Measurements from ENCODE around the gene TAGLN2.

The TAGLN2 gene

DNA sequence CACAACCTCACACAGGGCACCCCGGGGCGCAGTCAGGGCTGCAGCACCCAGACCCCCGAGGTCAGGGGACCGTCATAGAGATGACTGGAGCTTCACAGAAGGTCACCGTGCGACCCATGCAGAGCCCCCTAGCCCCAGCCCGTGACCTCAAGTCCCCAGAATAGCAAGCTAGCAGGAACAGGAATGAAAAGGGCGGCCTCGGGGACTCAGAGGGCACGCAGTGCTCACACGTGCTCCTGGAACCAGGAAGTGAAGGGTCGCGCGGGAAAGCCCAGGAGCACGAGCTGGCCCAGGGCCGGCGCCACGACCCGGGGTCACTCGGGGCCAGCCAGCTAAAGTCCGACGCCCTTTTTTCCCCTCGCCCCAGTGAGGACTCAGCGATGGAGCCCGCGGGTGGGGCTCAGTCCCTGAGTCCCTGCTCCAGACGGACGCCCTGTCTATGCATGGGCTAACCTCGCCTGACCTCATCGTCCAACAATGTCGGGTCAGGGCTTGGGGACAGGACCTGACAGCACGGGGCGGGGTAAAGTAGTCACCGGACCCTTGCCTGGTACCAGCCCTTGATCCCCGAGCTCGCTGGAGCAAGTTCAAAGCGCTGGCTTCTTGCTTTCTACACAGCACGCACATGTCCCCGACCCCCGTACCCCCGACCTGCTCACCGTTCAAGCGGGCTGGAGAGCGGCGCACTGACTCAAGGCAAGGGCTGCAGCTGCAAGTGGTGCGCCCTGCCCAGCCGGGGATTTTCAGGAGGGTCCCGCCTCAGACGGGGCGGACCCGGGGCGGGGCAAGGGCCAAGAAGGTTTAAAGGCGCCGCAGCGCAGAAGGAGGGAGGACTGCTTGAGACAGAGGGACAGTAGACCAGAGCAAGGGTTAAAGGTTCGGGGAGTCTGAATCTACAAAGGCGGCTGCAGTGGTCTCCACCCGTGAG is at the start of gene TAGLN2:
Gene TAGLN2 (minus strand): TSS at position 717 of the 928 bp plus-strand sequence. CDS start 4,998 bp downstream, outside the sequence.
- Histone ChIP-seq H3K4me3 (peak within 1 kb of the TSS; percentile 94), H3K9ac (ENCODE audit: insufficient read length) (peak within 1 kb of the TSS; percentile 83), H3K9me3 (ENCODE audit: low read depth, low read length) (no peaks in the 10 kb centered on the region), H3K27ac (no peak within 1 kb of the TSS), H3K36me3 (ENCODE audit: insufficient read depth, low read length) (peaks cover 3% of the 10 kb centered on the region; the same call in 1 of the 2 replicates)
- DNase-seq (ENCODE audit: low read depth, low spot score): no peak
- TF ChIP-seq POLR2AphosphoS5 (IDR thresholded peaks at IDR 0.05; ENCODE audit: borderline replicate concordance, low read depth, low read length): peak; percentile 93
- no peak for TF ChIP-seq EZH2 (IDR thresholded peaks at IDR 0.05)

DNA sequence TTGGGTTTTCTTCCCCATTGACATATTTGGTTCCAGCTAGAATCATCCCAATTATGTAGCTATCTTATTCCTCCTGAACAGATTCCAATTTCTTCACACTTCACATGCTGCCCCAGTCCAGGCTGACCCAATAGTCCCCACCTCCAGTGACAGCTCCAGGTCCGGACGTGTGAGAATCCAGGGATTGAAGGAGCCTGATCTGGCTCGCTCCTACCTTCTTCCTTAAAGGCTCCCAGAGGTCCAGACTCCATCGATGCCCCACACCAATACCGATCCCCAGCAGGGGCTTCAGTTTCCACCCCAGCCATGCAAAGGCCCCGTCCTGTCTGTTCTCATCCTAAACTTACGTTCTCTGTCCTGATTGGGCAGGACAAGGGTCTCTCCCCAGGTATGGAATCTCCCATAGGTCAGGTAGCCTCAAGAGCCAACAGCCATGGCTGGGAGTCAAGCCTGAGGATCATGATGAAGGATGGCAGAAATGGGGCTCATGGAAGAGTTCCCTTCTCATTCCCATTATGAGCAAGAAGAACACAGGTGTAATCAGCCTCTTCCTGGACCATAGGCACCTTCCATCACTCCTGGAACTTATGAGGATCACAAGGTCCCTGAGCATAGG is 49.2 kb upstream of the TAGLN2 start:
- no peak overlapping the region for H3K9ac ChIP-seq (ENCODE audit: insufficient read length)
- no peak overlapping the region for H3K27ac ChIP-seq
- no peak for DNase-seq (ENCODE audit: low read depth, low spot score)
- TF ChIP-seq EZH2 (IDR thresholded peaks at IDR 0.05) (no peak), FOXP2 (optimal IDR thresholded peaks at IDR 0.05; ENCODE audit: control extremely low read depth, extremely low read length, insufficient read depth) (no peak), POLR2AphosphoS5 (IDR thresholded peaks at IDR 0.05; ENCODE audit: borderline replicate concordance, low read depth, low read length) (no peak)
- H3K36me3 ChIP-seq (ENCODE audit: insufficient read depth, low read length): no peaks in the 10 kb centered on the region
- H3K9me3 ChIP-seq (ENCODE audit: low read depth, low read length): no peaks in the 10 kb centered on the region
- no peak overlapping the region for H3K4me3 ChIP-seq

DNA sequence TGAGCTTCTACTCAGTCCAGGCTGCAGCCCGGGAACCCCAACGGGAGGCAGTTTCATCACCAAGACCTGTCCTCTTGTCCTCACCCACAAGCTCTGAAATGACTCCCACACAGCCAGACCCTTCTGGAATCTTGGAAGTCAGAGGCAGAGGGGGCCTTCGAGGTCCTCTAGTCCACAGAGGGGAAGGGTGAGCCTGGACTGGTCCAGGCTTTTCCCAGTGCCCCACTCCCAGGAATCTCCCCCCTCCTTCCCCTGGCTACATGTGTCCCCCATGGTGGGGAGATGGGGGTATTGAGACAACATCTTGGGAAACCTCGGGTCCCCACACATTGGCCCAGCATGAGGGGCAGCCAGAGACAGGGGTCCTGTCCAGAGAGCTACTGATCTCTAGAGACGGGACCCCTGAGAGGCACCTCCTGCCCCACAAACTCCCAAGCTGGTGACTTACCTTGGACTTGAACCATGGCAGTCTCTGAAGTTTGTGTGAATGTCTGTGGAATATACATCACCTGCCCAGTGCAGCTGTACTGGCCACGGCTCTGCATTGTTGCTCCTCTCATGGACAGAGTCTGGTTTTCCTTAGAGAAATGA is 48.1 kb upstream of the TAGLN2 start:
- Histone ChIP-seq H3K9ac (ENCODE audit: insufficient read length) (no peak overlapping the region), H3K36me3 (ENCODE audit: insufficient read depth, low read length) (no peaks in the 10 kb centered on the region), H3K9me3 (ENCODE audit: low read depth, low read length) (no peaks in the 10 kb centered on the region), H3K27ac (no peak overlapping the region), H3K4me3 (no peak overlapping the region)
- no peak for TF ChIP-seq EZH2 (IDR thresholded peaks at IDR 0.05)
- no peak for TF ChIP-seq POLR2AphosphoS5 (IDR thresholded peaks at IDR 0.05; ENCODE audit: borderline replicate concordance, low read depth, low read length)
- TF ChIP-seq FOXP2 (optimal IDR thresholded peaks at IDR 0.05; ENCODE audit: control extremely low read depth, extremely low read length, insufficient read depth): no peak
- DNase-seq (ENCODE audit: low read depth, low spot score): no peak

DNA sequence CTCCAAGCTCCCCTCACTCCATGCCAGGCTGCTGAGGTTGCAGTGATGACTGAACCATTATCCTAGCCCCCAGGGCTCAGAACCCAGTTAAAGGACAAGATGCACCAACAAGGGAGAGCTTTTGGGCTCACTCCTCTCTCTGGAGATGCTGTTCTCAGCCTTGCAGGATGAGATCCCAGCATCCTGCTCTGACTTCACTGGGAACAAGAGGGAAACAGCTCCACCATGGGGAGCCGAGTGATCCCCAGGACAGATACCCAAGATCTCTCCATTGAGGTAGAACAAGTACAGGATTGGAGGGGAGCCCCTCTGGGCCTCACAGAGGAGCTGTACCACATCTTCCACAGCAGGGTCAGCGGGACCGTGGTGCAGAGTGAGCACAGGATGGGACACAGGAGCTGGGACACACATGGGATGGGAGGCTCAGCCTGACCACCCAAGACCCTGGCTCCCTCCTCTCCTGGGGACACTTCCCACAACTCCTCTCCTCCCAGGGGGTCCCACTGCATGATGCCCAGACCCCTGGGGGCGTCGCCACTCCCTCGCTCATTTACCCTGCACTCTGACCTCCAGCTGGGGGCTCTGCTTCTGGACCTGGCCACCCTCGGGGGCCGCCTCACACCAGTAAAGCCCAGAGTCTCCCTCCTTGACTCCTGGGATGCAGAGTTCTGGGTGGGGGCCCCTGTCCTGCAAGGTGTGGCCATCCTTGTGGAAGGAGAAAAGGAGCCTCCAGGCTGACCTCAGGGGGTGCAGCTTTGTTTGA is 47.3 kb upstream of the TAGLN2 start:
- Histone ChIP-seq H3K9me3 (ENCODE audit: low read depth, low read length) (no peaks in the 10 kb centered on the region), H3K9ac (ENCODE audit: insufficient read length) (no peak overlapping the region), H3K27ac (no peak overlapping the region), H3K4me3 (no peak overlapping the region), H3K36me3 (ENCODE audit: insufficient read depth, low read length) (no peaks in the 10 kb centered on the region)
- no peak for TF ChIP-seq EZH2 (IDR thresholded peaks at IDR 0.05)
- no peak for TF ChIP-seq FOXP2 (optimal IDR thresholded peaks at IDR 0.05; ENCODE audit: control extremely low read depth, extremely low read length, insufficient read depth)
- no peak for TF ChIP-seq POLR2AphosphoS5 (IDR thresholded peaks at IDR 0.05; ENCODE audit: borderline replicate concordance, low read depth, low read length)
- no peak for DNase-seq (ENCODE audit: low read depth, low spot score)

DNA sequence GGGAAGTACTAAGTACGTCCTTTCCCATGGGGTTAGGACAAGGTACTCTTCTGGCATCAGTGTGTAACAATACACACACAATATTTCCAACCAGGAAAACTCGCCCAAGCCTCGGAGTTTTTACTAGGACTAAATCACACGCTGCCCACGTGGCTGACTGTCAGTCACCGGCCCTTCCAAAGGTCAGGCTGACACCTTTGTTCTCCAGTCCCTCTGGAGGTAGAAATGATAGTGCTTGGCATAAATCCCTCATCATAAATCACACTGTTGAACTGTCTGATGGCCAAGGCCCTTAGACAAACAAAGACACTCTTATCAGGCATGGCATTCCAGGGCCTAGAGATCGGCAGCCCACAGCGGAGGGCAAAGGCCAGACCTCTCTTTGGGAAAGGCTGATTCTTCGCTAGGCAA is 45.6 kb upstream of the TAGLN2 start:
- no peaks in the 10 kb centered on the region for H3K36me3 ChIP-seq (ENCODE audit: insufficient read depth, low read length)
- no peak overlapping the region for H3K9ac ChIP-seq (ENCODE audit: insufficient read length)
- no peak for DNase-seq (ENCODE audit: low read depth, low spot score)
- TF ChIP-seq FOXP2 (optimal IDR thresholded peaks at IDR 0.05; ENCODE audit: control extremely low read depth, extremely low read length, insufficient read depth): no peak
- TF ChIP-seq EZH2 (IDR thresholded peaks at IDR 0.05): no peak
- TF ChIP-seq POLR2AphosphoS5 (IDR thresholded peaks at IDR 0.05; ENCODE audit: borderline replicate concordance, low read depth, low read length): no peak
- no peaks in the 10 kb centered on the region for H3K9me3 ChIP-seq (ENCODE audit: low read depth, low read length)
- H3K4me3 ChIP-seq: no peak overlapping the region
- no peak overlapping the region for H3K27ac ChIP-seq

DNA sequence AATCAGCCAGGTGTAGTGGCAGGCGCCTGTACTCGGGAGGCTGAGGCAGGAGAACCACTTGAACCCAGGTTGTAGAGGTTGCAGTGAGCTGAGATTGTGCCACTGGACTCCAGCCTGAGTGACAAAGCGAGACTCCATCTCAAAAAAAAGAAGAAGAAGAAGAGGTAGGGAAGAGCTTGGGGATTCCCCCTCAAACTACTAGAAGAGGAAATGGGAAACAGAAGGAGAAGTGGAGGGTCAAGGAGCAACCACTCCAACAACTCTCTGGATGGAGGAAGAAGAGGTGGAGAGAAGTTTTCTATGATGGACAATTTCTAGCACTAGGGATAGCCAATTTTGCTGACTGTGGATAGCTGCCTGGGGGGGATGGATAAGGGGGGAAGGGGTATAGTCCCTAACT is 43.6 kb upstream of the TAGLN2 start:
- H3K4me3 ChIP-seq: no peak overlapping the region
- no peak for TF ChIP-seq EZH2 (IDR thresholded peaks at IDR 0.05)
- no peak for TF ChIP-seq FOXP2 (optimal IDR thresholded peaks at IDR 0.05; ENCODE audit: control extremely low read depth, extremely low read length, insufficient read depth)
- TF ChIP-seq POLR2AphosphoS5 (IDR thresholded peaks at IDR 0.05; ENCODE audit: borderline replicate concordance, low read depth, low read length): no peak
- H3K9ac ChIP-seq (ENCODE audit: insufficient read length): no peak overlapping the region
- no peak for DNase-seq (ENCODE audit: low read depth, low spot score)
- no peaks in the 10 kb centered on the region for H3K36me3 ChIP-seq (ENCODE audit: insufficient read depth, low read length)
- H3K9me3 ChIP-seq (ENCODE audit: low read depth, low read length): no peaks in the 10 kb centered on the region
- H3K27ac ChIP-seq: no peak overlapping the region

GRCh38 chr1:159965263-159965662 is 40.0 kb upstream of the TAGLN2 start:
- no peak overlapping the region for H3K27ac ChIP-seq
- H3K9me3 ChIP-seq (ENCODE audit: low read depth, low read length): no peaks in the 10 kb centered on the region
- no peak for DNase-seq (ENCODE audit: low read depth, low spot score)
- H3K9ac ChIP-seq (ENCODE audit: insufficient read length): no peak overlapping the region
- no peak overlapping the region for H3K4me3 ChIP-seq
- TF ChIP-seq EZH2 (IDR thresholded peaks at IDR 0.05): no peak
- TF ChIP-seq POLR2AphosphoS5 (IDR thresholded peaks at IDR 0.05; ENCODE audit: borderline replicate concordance, low read depth, low read length): no peak
- no peak for TF ChIP-seq FOXP2 (optimal IDR thresholded peaks at IDR 0.05; ENCODE audit: control extremely low read depth, extremely low read length, insufficient read depth)
- no peaks in the 10 kb centered on the region for H3K36me3 ChIP-seq (ENCODE audit: insufficient read depth, low read length)

GRCh38 chr1:159964144-159964543 is 38.8 kb upstream of the TAGLN2 start:
- Histone ChIP-seq H3K9me3 (ENCODE audit: low read depth, low read length) (no peaks in the 10 kb centered on the region), H3K36me3 (ENCODE audit: insufficient read depth, low read length) (no peaks in the 10 kb centered on the region), H3K4me3 (no peak overlapping the region), H3K9ac (ENCODE audit: insufficient read length) (no peak overlapping the region), H3K27ac (no peak overlapping the region)
- TF ChIP-seq EZH2 (IDR thresholded peaks at IDR 0.05) (no peak), POLR2AphosphoS5 (IDR thresholded peaks at IDR 0.05; ENCODE audit: borderline replicate concordance, low read depth, low read length) (no peak)
- no peak for DNase-seq (ENCODE audit: low read depth, low spot score)

Measured in SK-N-MC (cell line).